ENCODE results near the gene FIGNL2.
A peak's percentile ranks its signal among the peaks of the same experiment; 100 is the strongest.

Gene FIGNL2

DNA sequence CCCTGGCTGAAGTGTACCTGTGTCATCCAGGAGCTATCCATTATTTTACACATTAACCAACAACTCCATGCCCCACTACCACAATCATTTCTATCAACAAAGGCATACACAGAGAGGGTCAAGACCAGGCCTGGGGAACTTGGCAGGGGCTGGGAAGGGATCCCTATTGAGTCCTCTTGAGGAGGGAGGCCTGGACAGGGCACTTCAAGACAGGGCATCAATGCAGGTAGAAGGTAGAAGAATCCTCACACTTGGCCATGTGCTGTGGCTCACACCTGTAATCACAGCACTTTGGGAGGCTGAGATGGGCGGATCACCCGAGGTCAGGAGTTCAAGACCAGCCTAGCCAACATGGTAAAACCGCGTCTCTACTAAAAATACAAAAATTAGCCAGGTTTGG is 26.0 kb upstream of the FIGNL2 start:
- DNase-seq (ENCODE audit: low spot score), result no peak

DNA sequence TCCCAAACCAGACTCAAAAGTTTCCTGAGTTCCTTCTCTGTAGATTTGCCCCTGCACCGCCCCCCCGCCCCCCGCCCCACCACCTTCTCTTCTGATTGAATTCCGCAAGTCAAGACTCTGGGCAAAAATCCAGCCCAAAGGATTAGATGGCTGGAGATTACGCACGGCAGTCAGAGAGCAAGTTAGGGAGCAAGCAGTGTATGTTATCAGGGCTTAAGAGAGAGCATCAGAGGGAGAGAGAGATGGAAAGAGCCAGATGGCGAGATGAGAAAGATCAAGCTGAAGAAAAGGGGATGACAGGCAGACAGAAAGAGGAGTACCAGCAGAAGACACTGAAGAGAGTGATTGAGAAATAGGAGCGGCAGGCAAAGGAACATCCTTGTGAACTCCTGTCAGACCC is 25.5 kb upstream of the FIGNL2 start:
- DNase-seq (ENCODE audit: low spot score), result no peak

DNA sequence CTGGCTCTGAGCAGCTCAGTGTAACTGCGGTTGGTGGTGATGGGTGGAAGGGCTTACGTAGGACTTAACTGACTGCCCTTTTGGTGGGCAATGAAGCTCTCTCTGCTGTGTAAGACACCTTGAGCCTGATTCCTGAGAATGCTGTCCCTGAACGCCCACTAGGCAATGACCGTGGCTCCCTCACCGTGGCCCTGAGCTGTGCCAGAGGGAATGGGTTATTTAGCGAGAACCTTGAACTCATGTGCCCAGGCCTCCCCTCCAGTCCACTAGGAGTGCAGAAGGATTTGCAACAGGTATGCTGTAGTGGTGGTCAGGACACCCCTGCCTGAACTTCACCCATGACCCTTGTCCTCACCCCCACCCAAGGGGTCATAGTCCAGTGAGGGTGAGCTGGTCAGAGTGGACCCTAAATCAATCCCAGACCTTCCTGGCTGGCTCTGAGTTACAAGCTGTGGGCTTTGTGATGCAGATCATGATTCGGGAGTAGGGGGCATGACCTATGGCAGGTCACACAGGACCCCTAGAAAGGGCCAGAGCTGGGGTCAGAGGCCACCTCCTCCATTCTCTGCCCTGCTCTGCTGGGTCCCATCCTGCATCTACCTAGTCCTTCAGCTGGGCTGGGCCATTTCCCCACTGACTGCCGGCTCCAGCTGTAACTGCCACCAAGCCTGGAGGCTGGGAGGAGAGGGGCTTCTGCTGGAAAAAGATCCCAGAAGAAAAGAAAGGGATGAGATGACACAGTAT is 24.9 kb upstream of the FIGNL2 start:
- no peak for DNase-seq (ENCODE audit: low spot score)

- no peak for DNase-seq (ENCODE audit: low spot score)
These were observed 24.1 kb upstream of the FIGNL2 start for GRCh38 chr12:51872689-51872981.

DNA sequence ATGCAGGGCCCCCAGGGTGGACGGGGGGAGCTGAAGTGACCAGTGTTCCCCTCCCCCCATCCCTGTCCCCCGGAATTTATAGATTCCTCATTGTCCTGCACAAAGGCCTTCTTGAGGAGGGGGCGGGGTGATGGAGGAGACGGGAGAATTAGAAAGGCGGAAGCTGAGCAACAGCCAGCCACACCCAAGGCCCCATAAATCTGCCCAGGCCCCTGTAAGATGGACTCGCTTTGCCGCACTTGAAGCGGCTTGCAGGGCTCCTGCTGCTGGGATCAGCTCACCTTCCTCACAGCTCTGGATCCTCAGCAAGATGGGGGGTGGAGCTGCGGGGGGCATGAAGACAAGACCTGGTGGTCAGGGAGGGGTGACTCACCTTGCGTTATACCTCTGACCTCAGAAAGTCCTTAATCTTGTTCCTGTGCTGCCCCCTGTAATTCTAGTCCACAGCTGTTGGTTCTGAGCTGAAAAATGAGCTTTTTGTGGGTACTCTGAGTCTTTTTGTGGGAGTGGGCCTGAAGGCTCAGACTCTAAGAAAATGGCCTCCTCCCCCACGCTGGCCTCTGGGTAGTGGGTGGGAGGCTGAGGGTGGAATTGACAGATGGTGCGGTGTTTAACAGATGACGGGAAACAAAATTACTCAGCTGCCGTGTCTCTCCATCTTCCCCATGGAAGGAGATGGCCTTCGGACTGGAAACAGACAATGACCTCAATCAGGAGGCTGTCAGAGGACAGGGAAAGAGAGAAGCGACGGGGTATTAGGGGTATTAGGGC is 23.6 kb upstream of the FIGNL2 start:
- DNase-seq (ENCODE audit: low spot score), result no peak

- DNase-seq (ENCODE audit: low spot score), result no peak
These were observed 22.6 kb upstream of the FIGNL2 start for GRCh38 chr12:51871126-51871525.

- DNase-seq (ENCODE audit: low spot score), result no peak
These were observed 22.0 kb upstream of the FIGNL2 start for GRCh38 chr12:51870504-51870903.

- DNase-seq (ENCODE audit: low spot score), result no peak
These were observed 21.4 kb upstream of the FIGNL2 start for GRCh38 chr12:51869931-51870330.

DNA sequence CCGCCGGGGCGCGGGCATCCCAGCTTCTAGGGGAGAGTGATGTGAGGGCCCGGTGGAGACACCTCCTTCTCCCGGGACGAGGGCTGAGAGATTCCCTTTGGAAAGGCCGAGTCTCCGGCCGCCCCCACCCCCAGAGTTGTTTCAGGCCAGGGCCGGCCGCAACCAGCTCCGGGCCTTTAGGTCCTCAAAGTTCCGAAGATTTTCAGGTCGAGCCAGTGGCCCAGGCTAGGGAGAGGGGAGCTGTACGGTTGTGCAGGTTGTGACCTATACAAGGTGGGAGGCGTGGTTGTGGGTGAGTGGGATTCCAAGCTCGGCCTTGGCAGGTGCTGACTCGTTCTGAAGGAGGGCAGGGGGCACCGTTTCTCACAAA is 21.0 kb upstream of the FIGNL2 start:
- peak; percentile 33 for DNase-seq (ENCODE audit: low spot score)

DNA sequence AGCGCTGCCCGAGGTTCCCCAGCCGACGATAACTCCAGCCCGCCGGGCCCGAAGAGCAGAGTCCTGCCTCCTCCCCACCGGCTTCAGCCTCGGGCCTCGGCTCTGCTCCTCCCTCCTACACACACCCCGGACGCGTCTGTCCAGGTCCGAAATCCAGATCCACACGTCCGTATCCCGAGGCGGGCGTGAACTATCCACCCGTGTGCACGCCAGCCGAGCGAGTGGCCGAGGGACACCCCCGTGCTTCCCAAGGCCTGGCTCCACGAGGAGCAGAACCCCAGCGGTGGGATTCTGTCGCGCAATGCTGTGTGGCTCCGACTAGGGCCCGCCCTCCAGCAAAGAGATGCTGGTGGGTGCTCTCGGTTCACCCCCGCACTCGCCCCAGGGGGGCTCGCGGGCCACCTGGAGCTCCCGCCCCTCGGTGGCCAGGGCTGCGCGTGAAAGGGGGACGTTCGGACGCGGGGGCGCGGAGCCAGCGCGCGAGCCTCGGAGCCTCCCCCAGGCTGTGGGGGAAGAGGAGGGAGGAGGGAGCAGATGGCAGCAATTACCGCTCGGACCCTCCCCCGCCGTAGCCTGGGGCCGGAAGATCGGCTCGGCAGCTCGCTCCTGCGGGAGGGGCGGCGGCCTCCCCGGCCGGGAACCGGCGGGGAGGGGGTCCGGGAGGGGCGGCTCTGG is 20.4 kb upstream of the FIGNL2 start:
- no peak for DNase-seq (ENCODE audit: low spot score)

GRCh38 chr12:51867796-51868428 is 19.4 kb upstream of the FIGNL2 start:
- no peak for DNase-seq (ENCODE audit: low spot score)

DNA sequence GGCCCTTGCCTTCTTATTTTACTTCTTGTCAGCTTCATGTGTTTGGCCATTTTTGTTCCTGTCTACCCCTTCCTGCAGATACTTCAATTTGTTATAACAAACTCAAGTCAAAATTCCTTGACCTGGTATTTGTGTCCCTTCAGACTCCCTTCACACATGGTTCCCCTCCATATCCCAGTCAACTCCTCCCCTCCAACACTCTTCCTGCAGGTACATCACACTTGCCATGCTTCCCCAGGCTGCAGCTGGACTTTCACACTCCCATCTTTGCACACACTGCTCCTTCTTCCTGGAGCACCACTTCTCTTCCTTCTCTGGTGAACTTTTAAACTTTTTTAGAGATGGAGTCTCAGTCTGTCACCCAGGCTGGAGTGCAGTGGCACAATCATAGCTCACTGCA is 18.9 kb upstream of the FIGNL2 start:
- DNase-seq (ENCODE audit: low spot score), result no peak

GRCh38 chr12:51866762-51867161 is 18.2 kb upstream of the FIGNL2 start:
- no peak for DNase-seq (ENCODE audit: low spot score)

DNA sequence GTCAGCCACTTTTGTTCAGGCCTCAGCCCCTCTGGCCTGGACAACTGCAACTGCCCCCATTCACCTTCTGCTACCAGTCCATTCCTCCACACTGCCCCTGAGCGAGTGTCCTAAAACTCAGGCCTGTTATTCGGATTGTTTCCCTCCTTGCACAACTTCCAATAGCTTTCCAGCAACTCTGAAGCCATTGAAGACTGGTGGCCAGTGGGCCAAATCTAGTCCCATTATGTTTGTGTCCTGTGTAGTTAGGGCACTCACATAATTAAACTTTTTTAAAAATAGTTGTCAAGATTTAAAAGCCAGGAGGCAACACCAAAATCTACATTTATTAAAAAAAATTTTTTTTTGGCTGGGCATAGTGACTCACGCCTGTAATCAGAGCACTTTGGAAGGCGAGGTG is 17.8 kb upstream of the FIGNL2 start:
- no peak for DNase-seq (ENCODE audit: low spot score)

- peak; percentile 69 for DNase-seq (ENCODE audit: low spot score)
These were observed 17.3 kb upstream of the FIGNL2 start for GRCh38 chr12:51865757-51866270.

DNA sequence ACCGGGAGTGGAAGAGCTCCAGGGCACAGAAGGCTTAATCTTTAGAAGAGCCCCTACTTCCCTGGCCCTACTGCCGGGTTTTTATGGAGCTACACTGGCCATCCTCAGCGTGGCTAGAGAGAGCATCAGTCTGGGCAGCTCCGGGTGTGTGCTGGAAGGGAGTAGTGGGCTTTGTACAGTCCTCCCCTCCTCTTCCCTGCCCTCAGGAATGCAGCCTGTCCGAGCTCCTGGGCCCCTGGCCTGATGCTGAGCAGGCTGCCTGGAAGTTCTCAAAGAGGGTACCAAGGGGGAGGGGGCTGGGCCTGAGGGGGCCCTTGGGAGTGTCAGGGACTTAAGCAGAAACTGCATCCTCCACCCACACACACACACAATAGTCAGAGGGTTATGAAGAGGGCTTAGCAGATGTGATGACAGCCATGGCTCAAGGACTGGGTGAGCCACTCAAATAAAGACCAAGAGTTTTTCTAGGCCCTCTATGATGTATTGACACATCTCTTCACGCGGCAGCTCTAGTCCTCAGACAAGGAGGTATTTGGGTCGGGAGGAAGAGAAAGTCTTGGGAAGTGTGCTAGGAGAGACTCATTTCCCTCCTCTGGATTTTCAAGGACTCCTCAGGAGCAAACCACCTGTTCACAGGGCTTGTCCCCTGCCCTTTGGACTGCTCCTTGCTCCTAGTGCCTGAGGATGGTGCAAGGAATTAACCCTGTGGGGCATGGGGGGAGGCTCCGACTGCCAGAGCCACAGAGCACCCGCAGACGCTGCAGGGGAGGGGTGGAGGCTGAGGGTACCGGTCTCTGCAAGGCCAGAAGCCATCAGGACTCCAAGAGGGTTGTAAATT is 16.5 kb upstream of the FIGNL2 start:
- DNase-seq (ENCODE audit: low spot score), result peak; percentile 70

DNA sequence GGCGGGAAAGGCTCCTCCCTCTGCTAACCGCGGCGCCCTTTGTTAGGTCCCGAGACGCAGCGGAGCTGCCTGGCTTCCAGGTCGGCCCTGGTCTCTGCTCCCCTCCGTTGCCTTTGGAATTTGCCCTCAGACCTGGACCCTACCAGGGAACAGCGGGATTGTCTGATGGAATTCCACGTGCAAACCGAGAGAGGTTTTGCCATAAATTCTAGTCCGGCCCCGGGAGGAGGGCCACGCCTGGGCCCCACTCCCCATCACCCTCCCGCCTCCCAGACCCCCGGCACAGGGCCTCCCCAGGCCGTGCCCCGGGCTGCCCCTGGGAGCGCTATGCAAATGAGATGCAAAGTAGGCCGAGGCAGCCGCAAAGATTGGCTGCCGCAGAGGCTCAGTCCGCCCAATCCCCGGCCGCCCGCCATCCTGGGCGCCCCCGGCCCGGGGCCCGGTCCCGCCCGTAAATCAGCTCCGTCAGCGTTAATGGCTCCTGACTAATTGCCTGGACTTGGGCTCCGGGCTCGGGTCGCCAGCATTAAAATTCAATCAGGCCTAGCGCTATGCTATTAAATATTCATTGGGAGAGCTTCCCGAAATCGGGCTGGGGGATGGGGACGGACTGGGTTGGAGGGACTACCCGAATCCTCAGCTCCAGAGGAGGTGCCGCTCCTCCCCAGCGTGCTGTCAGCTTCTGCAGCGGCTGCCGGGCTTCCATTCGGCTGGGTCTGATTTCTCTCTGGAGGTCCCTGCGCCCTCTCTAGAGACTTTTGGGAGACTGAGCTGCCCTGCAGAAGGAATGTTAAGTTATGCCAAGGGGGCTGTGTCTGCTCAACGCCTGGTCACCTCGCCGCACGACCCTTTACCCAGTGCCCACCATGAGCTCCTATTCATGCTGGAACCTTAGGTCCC is 15.7 kb upstream of the FIGNL2 start:
- peak; percentile 84 for DNase-seq (ENCODE audit: low spot score)

DNA sequence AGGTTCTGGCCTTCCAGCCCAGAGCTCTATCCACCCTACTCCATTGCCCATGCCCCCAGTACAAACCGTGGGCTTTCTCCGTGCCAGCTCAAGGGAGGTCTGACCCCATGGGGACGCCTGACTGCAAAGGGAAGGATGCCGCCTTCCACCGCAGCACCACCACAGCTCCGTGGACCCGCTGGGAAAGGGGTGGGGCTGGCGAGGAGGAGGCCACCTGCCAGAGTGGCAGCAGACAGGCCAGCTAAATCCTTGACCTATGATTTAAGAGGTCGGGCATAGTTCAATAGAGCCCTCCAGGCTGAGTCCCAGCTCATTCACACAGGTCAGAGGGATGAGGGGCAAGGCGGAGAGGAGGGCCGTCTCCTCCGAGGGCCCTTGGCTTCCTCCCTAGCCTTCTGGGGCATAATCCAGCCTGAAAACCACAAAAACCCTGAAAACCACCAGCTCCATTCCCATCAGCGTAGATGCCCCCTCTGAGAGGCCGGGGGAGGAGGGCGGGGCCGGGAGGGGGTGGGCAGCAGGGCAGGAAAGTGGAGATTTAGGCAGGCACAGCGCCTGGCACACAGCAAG is 14.9 kb upstream of the FIGNL2 start:
- DNase-seq (ENCODE audit: low spot score), result peak; percentile 54

- peak; percentile 33 for DNase-seq (ENCODE audit: low spot score)
These were observed 14.4 kb upstream of the FIGNL2 start for GRCh38 chr12:51862947-51863346.

DNA sequence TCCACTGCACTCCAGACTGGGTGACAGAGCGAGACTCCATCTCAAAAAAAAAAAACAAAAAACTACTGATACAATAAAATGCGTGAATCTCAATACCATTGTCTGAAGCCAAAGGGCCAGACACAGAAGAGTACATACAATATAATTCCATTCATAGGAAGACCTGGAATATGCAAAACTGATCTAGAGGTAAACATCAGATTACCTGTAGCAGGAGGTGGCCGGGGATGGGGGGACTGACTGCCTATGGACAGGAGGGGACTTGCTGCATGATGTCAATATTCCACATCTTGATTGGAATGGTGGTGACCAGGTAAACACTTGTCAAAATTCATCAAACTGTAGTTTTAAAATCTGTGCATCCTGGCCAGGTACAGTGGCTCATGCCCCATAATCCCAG is 12.5 kb upstream of the FIGNL2 start:
- no peak for DNase-seq (ENCODE audit: low spot score)

Measured in cerebellar cortex (tissue), 1 donor.